HepG2 (cell line): Measurements from ENCODE around the gene SULT2B1. TPM values are rescaled to one million over a fixed set of nuclear protein-coding genes. Genes with fewer than 3 reads are reported as not detected.

Experiments used
- AGO2 ChIP-seq: fragments of 200-400 bp; formaldehyde crosslinking; optimal IDR thresholded peaks from 2 replicates; pipeline ENCODE3; 2017; ENCODE audit warnings: mild to moderate bottlenecking, low read depth, low read length, moderate library complexity
- ATF4 ChIP-seq, 2 experiments: fragments of 450-650 bp in 1 of 2; sonication (generic) in 1 of 2; formaldehyde crosslinking; IDR thresholded peaks; 2 replicates each; pipeline versions ENCODE4 v1.5.0 to v1.8.0; 2020 to 2022; ENCODE audit warnings: mild to moderate bottlenecking in 1 of 2, missing genetic modification reagents in 1 of 2
- CBFB ChIP-seq: sonication (generic); formaldehyde crosslinking; IDR thresholded peaks from 2 replicates; pipeline ENCODE4 v1.4.0; 2020; ENCODE audit warnings: missing genetic modification reagents
- CREB3 ChIP-seq: sonication (generic); formaldehyde crosslinking; IDR thresholded peaks from 2 replicates; pipeline ENCODE4 v1.5.0; 2020; ENCODE audit warnings: missing genetic modification reagents
- E2F2 ChIP-seq: sonication (generic); formaldehyde crosslinking; IDR thresholded peaks from 2 replicates; pipeline ENCODE4 v1.4.0; 2020; ENCODE audit warnings: missing genetic modification reagents, borderline replicate concordance
- FOXO4 ChIP-seq: sonication (generic); formaldehyde crosslinking; conservative IDR thresholded peaks from 2 replicates; pipeline ENCODE4 v1.8.1; 2023; ENCODE audit warnings: missing genetic modification reagents
- HMGXB4 ChIP-seq, 2 experiments: sonication (generic) in 1 of 2; formaldehyde crosslinking in 1 of 2; IDR thresholded peaks; 2 replicates each; pipeline versions ENCODE4 v1.4.0 to v1.6.1; 2018 to 2020; ENCODE audit warnings: missing genetic modification reagents in 2 of 2, borderline replicate concordance in 1 of 2, low read depth in 1 of 2, mild to moderate bottlenecking in 1 of 2, missing biosample characterization in 1 of 2
- LBX2 ChIP-seq: sonication (generic); formaldehyde crosslinking; IDR thresholded peaks from 2 replicates; pipeline ENCODE4 v1.5.0; 2020; ENCODE audit warnings: missing genetic modification reagents, mild to moderate bottlenecking, borderline replicate concordance
- SAFB2 ChIP-seq: sonication (generic); formaldehyde crosslinking; IDR thresholded peaks from 2 replicates; pipeline ENCODE4 v1.5.1; 2020; ENCODE audit warnings: missing genetic modification reagents, low read depth, mild to moderate bottlenecking, borderline replicate concordance
- SIX4 ChIP-seq: sonication (generic); formaldehyde crosslinking; IDR thresholded peaks from 2 replicates; pipeline ENCODE4 v1.4.0; 2020; ENCODE audit warnings: missing genetic modification reagents
- WIZ ChIP-seq: sonication (generic); formaldehyde crosslinking; IDR thresholded peaks from 2 replicates; pipeline ENCODE4 v1.5.1; 2020; ENCODE audit warnings: mild to moderate bottlenecking, missing genetic modification reagents
- ZFP36L2 ChIP-seq: sonication (generic); formaldehyde crosslinking; IDR thresholded peaks from 2 replicates; pipeline ENCODE4 v1.4.0; 2020; ENCODE audit warnings: missing genetic modification reagents
- ZNF557 ChIP-seq: sonication (generic); formaldehyde crosslinking; IDR thresholded peaks from 2 replicates; pipeline ENCODE4 v1.4.0; 2020; ENCODE audit warnings: missing genetic modification reagents
- ZNF569 ChIP-seq: sonication (generic); formaldehyde crosslinking; IDR thresholded peaks from 2 replicates; pipeline ENCODE4 v1.5.0; 2020; ENCODE audit warnings: mild to moderate bottlenecking, missing genetic modification reagents, moderate library complexity, borderline replicate concordance
- ZNF574 ChIP-seq: sonication (generic); formaldehyde crosslinking; IDR thresholded peaks from 2 replicates; pipeline ENCODE4 v1.4.0; 2020; ENCODE audit warnings: missing genetic modification reagents
- ZSCAN31 ChIP-seq: sonication (generic); formaldehyde crosslinking; IDR thresholded peaks from 2 replicates; pipeline ENCODE4 v1.5.0; 2020; ENCODE audit warnings: low read depth, mild to moderate bottlenecking, missing genetic modification reagents
- polyA plus RNA-seq, 8 experiments: library from polyadenylated mRNA; depleted of rRNA in 3 of 8; stranded (reverse) in 7 of 8; unstranded in 1 of 8; fragments of >200 nt; fragmentation: Illumina TruSeq in 4 of 8; extraction: Trizol in 4 of 8; gene quantifications; 2 replicates each; pipeline versions ENCODE4 v1.2.1 to v1.2.3, GENCODE V29; 2011 to 2016; ENCODE audit warnings: low read depth in 4 of 8, missing spikeins in 1 of 8, mixed read lengths in 1 of 8; ENCODE audit not compliant: insufficient read depth in 1 of 8
- total RNA-seq, 5 experiments: library from RNA; depleted of rRNA; stranded (reverse); fragments of >200 nt; fragmentation: Illumina TruSeq; extraction: Trizol; gene quantifications; 2 replicates each; pipeline ENCODE4 v1.2.3, GENCODE V29; 2016; ENCODE audit warnings: low read depth in 1 of 5

Gene SULT2B1
- total and polyA plus RNA-seq, 2 of the 13 experiments (the other 11 are each of a cell fraction or from before 2014, with no cell fraction given) = 0.13 TPM; not detected in 1

- no peak for TF ChIP-seq CREB3 (CRISPR knock-in tag)
- TF ChIP-seq ZNF557 (CRISPR knock-in tag) = no peak
- no peak for TF ChIP-seq FOXO4
- no peak for TF ChIP-seq ZSCAN31 (CRISPR knock-in tag)
- no peak for TF ChIP-seq AGO2
- TF ChIP-seq LBX2 = no peak
- TF ChIP-seq ATF4 (CRISPR knock-in tag; IDR thresholded peaks at IDR 0.05) = peak in 1 of 2 experiments; percentile 63; a peak in 2 of 4 replicates
- peak; percentile 70 for TF ChIP-seq SIX4 (CRISPR knock-in tag)
- TF ChIP-seq E2F2 = no peak
- TF ChIP-seq SAFB2 (CRISPR knock-in tag) = peak; percentile 34; the same call in 1 of the 2 replicates
- peak; percentile 91 for TF ChIP-seq ZNF574 (CRISPR knock-in tag)
- peak; percentile 91 for TF ChIP-seq CBFB (CRISPR knock-in tag)
- no peak for TF ChIP-seq ZNF569 (CRISPR knock-in tag)
- no peak for TF ChIP-seq ZFP36L2
- peak; percentile 49 to 63; a peak in 2 of 4 replicates for TF ChIP-seq HMGXB4 (CRISPR knock-in tag; IDR thresholded peaks at IDR 0.05; ENCODE audit: borderline replicate concordance in 1 of 2, low read depth in 1 of 2)
- no peak; the same call in 1 of the 2 replicates for TF ChIP-seq WIZ (CRISPR knock-in tag)
Measured at GRCh38 chr19:48558018-48558684, 6.2 kb downstream of the SULT2B1 start (continued).
